IMR-90 (cell line): ENCODE measurements around the gene MYBL2. TPM values are rescaled to one million over a fixed set of nuclear protein-coding genes. Genes with fewer than 3 reads are reported as not detected.

ENCODE experiments used
- ATAC-seq: fragments of 200-7000 bp; cut with Tn5 transposase; 2 replicates; pipeline ENCODE4 v1.9.1; 2020; ENCODE audit warnings: low read depth, mild to moderate bottlenecking, moderate library complexity
- BruUV-seq: library from RNA; stranded (reverse); fragments of 400-500 nt; replicated peaks from 2 replicates; lab custom pipeline; 2021; lab: Mats Ljungman, UMichigan
- CTCF ChIA-PET: fragments of 300-600 bp; formaldehyde crosslinking; extraction: SDS; loops from one replicate; lab custom pipeline; 2021; ENCODE audit warnings: antibody characterized with exemption; lab: Yijun Ruan, JAX
- POLR2A ChIA-PET: fragments of 300-600 bp; sonication (Branson Sonifier 250); formaldehyde crosslinking; loops from one replicate; lab custom pipeline; 2022; ENCODE audit warnings: antibody characterized with exemption; ENCODE audit not compliant: unreplicated experiment; lab: Charles Lee
- DNase-seq: peaks from one replicate; pipeline ENCODE4 v3.0.0; 2013
- H2AFZ ChIP-seq: replicated peaks from 2 replicates; pipeline ENCODE3; 2013; ENCODE audit warnings: low read length, mild to moderate bottlenecking; ENCODE audit not compliant: poor library complexity
- H2AK5ac ChIP-seq: 2 replicates; pipeline ENCODE4 v1.6.1; 2013; ENCODE audit warnings: low read depth, low read length, inconsistent platforms
- H2AK9ac ChIP-seq: replicated peaks from 2 replicates; pipeline ENCODE3; 2013; ENCODE audit warnings: mild to moderate bottlenecking, low read depth, low read length, moderate library complexity; ENCODE audit not compliant: poor library complexity
- H2BK120ac ChIP-seq: 2 replicates; pipeline ENCODE4 v1.6.1; 2013; ENCODE audit warnings: low read depth, low read length, inconsistent platforms
- H2BK15ac ChIP-seq: 3 replicates; pipeline ENCODE4 v1.6.1; 2013; ENCODE audit warnings: low read depth, low read length, inconsistent platforms
- H2BK20ac ChIP-seq: 2 replicates; pipeline ENCODE4 v1.6.1; 2013; ENCODE audit warnings: low read depth, mild to moderate bottlenecking, inconsistent platforms, low read length, moderate library complexity
- H2BK5ac ChIP-seq: 2 replicates; pipeline ENCODE4 v1.6.1; 2013; ENCODE audit warnings: mild to moderate bottlenecking, low read depth, low read length, inconsistent platforms; ENCODE audit not compliant: poor library complexity, severe bottlenecking
- H3K14ac ChIP-seq: replicated peaks from 2 replicates; pipeline ENCODE4 v1.6.1; 2013; ENCODE audit warnings: low read depth, low read length, inconsistent platforms
- H3K18ac ChIP-seq: 2 replicates; pipeline ENCODE4 v1.6.1; 2013; ENCODE audit warnings: low read depth, low read length, control low read depth
- H3K23ac ChIP-seq: 2 replicates; pipeline ENCODE4 v1.6.1; 2013; ENCODE audit warnings: low read depth, low read length, inconsistent platforms
- H3K27ac ChIP-seq: 2 replicates; pipeline ENCODE4 v1.5.1; 2013; ENCODE audit warnings: mild to moderate bottlenecking, control low read depth, low read length; ENCODE audit not compliant: insufficient read depth
- H3K27me3 ChIP-seq: 2 replicates; pipeline ENCODE4 v1.6.1; 2013; ENCODE audit warnings: low read length; ENCODE audit not compliant: control insufficient read depth, insufficient read depth
- H3K36me3 ChIP-seq: 2 replicates; pipeline ENCODE4 v1.6.1; 2013; ENCODE audit warnings: low read length, mixed read lengths; ENCODE audit not compliant: control insufficient read depth, insufficient read depth
- H3K4ac ChIP-seq: 2 replicates; pipeline ENCODE4 v1.6.1; 2013; ENCODE audit warnings: low read depth, low read length, inconsistent platforms
- H3K4me1 ChIP-seq: 2 replicates; pipeline ENCODE4 v1.6.1; 2013; ENCODE audit warnings: low read length, mixed read lengths; ENCODE audit not compliant: control insufficient read depth, insufficient read depth
- H3K4me2 ChIP-seq: 2 replicates; pipeline ENCODE4 v1.6.1; 2013; ENCODE audit warnings: low read depth, mild to moderate bottlenecking, control low read depth, low read length, moderate library complexity
- H3K4me3 ChIP-seq: 2 replicates; pipeline ENCODE4 v1.5.1; 2013; ENCODE audit warnings: low read depth, mild to moderate bottlenecking, control low read depth, low read length, moderate library complexity; ENCODE audit not compliant: insufficient read depth
- H3K56ac ChIP-seq: 2 replicates; pipeline ENCODE4 v1.6.1; 2013; ENCODE audit warnings: low read length, inconsistent platforms; ENCODE audit not compliant: insufficient read depth; ENCODE audit errors: extremely low read depth
- H3K79me1 ChIP-seq, 2 experiments: 2 replicates each; pipeline ENCODE4 v1.6.1; 2013; ENCODE audit warnings: low read length in 2 of 2, inconsistent platforms in 1 of 2, low read depth in 1 of 2
- H3K9ac ChIP-seq: 2 replicates; pipeline ENCODE4 v1.6.1; 2013; ENCODE audit warnings: low read depth, low read length, control low read depth
- H3K9me1 ChIP-seq: 2 replicates; pipeline ENCODE4 v1.6.1; 2013; ENCODE audit warnings: low read length, inconsistent platforms; ENCODE audit not compliant: insufficient read depth
- H3K9me3 ChIP-seq: 2 replicates; pipeline ENCODE4 v1.6.1; 2013; ENCODE audit warnings: low read length; ENCODE audit not compliant: control insufficient read depth, insufficient read depth
- H4K20me1 ChIP-seq: 2 replicates; pipeline ENCODE4 v1.6.1; 2013; ENCODE audit warnings: low read length, inconsistent platforms; ENCODE audit not compliant: insufficient read depth
- H4K5ac ChIP-seq: 2 replicates; pipeline ENCODE4 v1.6.1; 2013; ENCODE audit warnings: mild to moderate bottlenecking, low read depth, low read length, control low read depth
- H4K8ac ChIP-seq, 2 experiments: 2 replicates each; pipeline ENCODE4 v1.6.1; 2013; ENCODE audit warnings: low read depth in 2 of 2, low read length in 2 of 2, control low read depth in 1 of 2, inconsistent platforms in 1 of 2
- H4K91ac ChIP-seq: 2 replicates; pipeline ENCODE4 v1.6.1; 2013; ENCODE audit warnings: low read depth, low read length, inconsistent platforms; ENCODE audit not compliant: insufficient read depth
- BHLHE40 ChIP-seq: fragments of 150-350 bp; IDR thresholded peaks from 2 replicates; pipeline ENCODE4 v1.6.1; 2016; ENCODE audit warnings: mild to moderate bottlenecking, low read depth, low read length
- CEBPB ChIP-seq: IDR thresholded peaks from 2 replicates; pipeline ENCODE4 v1.6.1; 2012; ENCODE audit warnings: low read depth, low read length, improper control_type of control experiment
- CHD1 ChIP-seq: IDR thresholded peaks from 2 replicates; pipeline ENCODE4 v1.6.1; 2012; ENCODE audit warnings: low read depth, low read length, improper control_type of control experiment
- ELK1 ChIP-seq: fragments of 150-350 bp; IDR thresholded peaks from 2 replicates; pipeline ENCODE4 v1.6.1; 2016; ENCODE audit warnings: low read depth, mild to moderate bottlenecking, low read length, moderate library complexity, borderline replicate concordance
- FOS ChIP-seq: fragments of 150-350 bp; IDR thresholded peaks from 2 replicates; pipeline ENCODE4 v1.6.1; 2016; ENCODE audit warnings: low read depth, low read length
- MAFK ChIP-seq: IDR thresholded peaks from 2 replicates; pipeline ENCODE4 v1.6.1; 2012; ENCODE audit warnings: low read depth, low read length, improper control_type of control experiment
- MAZ ChIP-seq: IDR thresholded peaks from 2 replicates; pipeline ENCODE4 v1.6.1; 2012; ENCODE audit warnings: low read depth, mild to moderate bottlenecking, low read length, improper control_type of control experiment, moderate library complexity, borderline replicate concordance
- MXI1 ChIP-seq: IDR thresholded peaks from 2 replicates; pipeline ENCODE4 v1.6.1; 2012; ENCODE audit warnings: low read depth, mild to moderate bottlenecking, low read length, moderate library complexity, borderline replicate concordance
- NFE2L2 ChIP-seq: fragments of 150-350 bp; IDR thresholded peaks from 2 replicates; pipeline ENCODE4 v1.6.1; 2016; ENCODE audit warnings: low read depth, mild to moderate bottlenecking, low read length
- POLR2A ChIP-seq: IDR thresholded peaks from 2 replicates; pipeline ENCODE4 v1.6.1; 2012; ENCODE audit warnings: mild to moderate bottlenecking, low read depth, low read length
- RAD21 ChIP-seq: IDR thresholded peaks from 2 replicates; pipeline ENCODE4 v1.6.1; 2012; ENCODE audit warnings: low read length, improper control_type of control experiment
- RCOR1 ChIP-seq: IDR thresholded peaks from 2 replicates; pipeline ENCODE4 v1.6.1; 2012; ENCODE audit warnings: mild to moderate bottlenecking, low read length, improper control_type of control experiment; ENCODE audit not compliant: insufficient replicate concordance
- RFX5 ChIP-seq: IDR thresholded peaks from 2 replicates; pipeline ENCODE4 v1.8.0; 2012; ENCODE audit warnings: low read depth, mild to moderate bottlenecking, low read length, moderate library complexity
- SMC3 ChIP-seq: fragments of 150-350 bp; IDR thresholded peaks from 2 replicates; pipeline ENCODE4 v1.6.1; 2016; ENCODE audit warnings: low read depth, mild to moderate bottlenecking, antibody characterized with exemption, low read length, moderate library complexity
- WGBS, 2 experiments: methylation state at CpG; one replicate each; pipeline versions ENCODE4 v1.1.5 to v1.1.7; 2013; ENCODE audit warnings: missing lambda C conversion rate in 2 of 2; ENCODE audit not compliant: insufficient read length in 1 of 2; ENCODE audit errors: extremely low coverage in 2 of 2; 5-methylcytosine and 5-hydroxymethylcytosine counted together
- dilution Hi-C: fragments of 300-500 bp; cut with HindIII; formaldehyde crosslinking; loops from one replicate; pipeline ENCODE4 v1.14.3; 2018; ENCODE audit warnings: low sequenced_read_pairs; ENCODE audit not compliant: unreplicated experiment
- in situ Hi-C: fragments of 300-500 bp; cut with MboI; formaldehyde crosslinking; loops from 3 replicates; pipeline ENCODE4 v1.14.3; 2019; ENCODE audit warnings: low sequenced_read_pairs, inconsistent platforms, mixed read lengths
- intact Hi-C: fragments of 100-400 bp; cut with micrococcal nuclease; formaldehyde crosslinking; loops from 2 replicates; pipeline ENCODE4 v1.10.0; 2022
- polyA plus RNA-seq, 3 experiments: library from polyadenylated mRNA; depleted of rRNA; stranded (reverse); fragments of >200 nt; gene quantifications; 2 replicates each; pipeline ENCODE4 v1.2.3, GENCODE V29; 2012; ENCODE audit warnings: low replicate concordance in 1 of 3
- total RNA-seq: library from RNA; depleted of rRNA; stranded (reverse); fragments of >200 nt; gene quantifications from 2 replicates; pipeline ENCODE4 v1.2.3, GENCODE V29; 2012
- TF ChIP-seq, protein P1 (sequence below): conservative IDR thresholded peaks from 2 replicates; pipeline ENCODE4 v1.5.1; 2012; ENCODE audit warnings: mild to moderate bottlenecking, low read depth, low read length, improper control_type of control experiment
- TF ChIP-seq, protein P2 (sequence below): fragments of 150-350 bp; IDR thresholded peaks from 2 replicates; pipeline ENCODE4 v1.6.1; 2017; ENCODE audit warnings: mild to moderate bottlenecking, antibody characterized with exemption, low read length, low read depth

Gene MYBL2
- total and polyA plus RNA-seq, 2 of the 4 experiments (the other 2 are of a cell fraction), result 12.4 to 23.1 TPM

GRCh38 chr20:43726333-43726732 lies 59.4 kb downstream of the MYBL2 start:
- no peak overlapping the region for H4K8ac ChIP-seq
- CTCF ChIA-PET, result interaction anchor here (1.4 kb wide), 1 partner anchor 34 kb away, joined by 5 read pairs; no protein-coding TSS in a partner anchor
- 0 out of 2 replicates have a peak overlapping the region, but pooled peaks have one; percentile 29 for H2AK5ac ChIP-seq
- H3K18ac ChIP-seq, result peak overlapping the region; percentile 61
- no peak overlapping the region for H3K4me2 ChIP-seq
- H3K56ac ChIP-seq, result no peak overlapping the region
- H2BK20ac ChIP-seq, result no peak overlapping the region
- no peak overlapping the region; the same call in 1 of the 2 replicates for H2BK120ac ChIP-seq
- no peaks in the 10 kb centered on the region for H3K27me3 ChIP-seq
- H3K36me3 ChIP-seq, result no peaks in the 10 kb centered on the region
- intact Hi-C loops, result no loop called here
- DNase-seq, result no peak
- H3K79me1 ChIP-seq, result no peaks in the 10 kb centered on the region
- H3K4me3 ChIP-seq, result no peak overlapping the region
- H3K9ac ChIP-seq, result no peak overlapping the region
- H3K4ac ChIP-seq, result no peak overlapping the region; the same call in 1 of the 2 replicates
- ATAC-seq, result no peak
- H3K23ac ChIP-seq, result no peak overlapping the region
- TF ChIP-seq, protein P1, sequence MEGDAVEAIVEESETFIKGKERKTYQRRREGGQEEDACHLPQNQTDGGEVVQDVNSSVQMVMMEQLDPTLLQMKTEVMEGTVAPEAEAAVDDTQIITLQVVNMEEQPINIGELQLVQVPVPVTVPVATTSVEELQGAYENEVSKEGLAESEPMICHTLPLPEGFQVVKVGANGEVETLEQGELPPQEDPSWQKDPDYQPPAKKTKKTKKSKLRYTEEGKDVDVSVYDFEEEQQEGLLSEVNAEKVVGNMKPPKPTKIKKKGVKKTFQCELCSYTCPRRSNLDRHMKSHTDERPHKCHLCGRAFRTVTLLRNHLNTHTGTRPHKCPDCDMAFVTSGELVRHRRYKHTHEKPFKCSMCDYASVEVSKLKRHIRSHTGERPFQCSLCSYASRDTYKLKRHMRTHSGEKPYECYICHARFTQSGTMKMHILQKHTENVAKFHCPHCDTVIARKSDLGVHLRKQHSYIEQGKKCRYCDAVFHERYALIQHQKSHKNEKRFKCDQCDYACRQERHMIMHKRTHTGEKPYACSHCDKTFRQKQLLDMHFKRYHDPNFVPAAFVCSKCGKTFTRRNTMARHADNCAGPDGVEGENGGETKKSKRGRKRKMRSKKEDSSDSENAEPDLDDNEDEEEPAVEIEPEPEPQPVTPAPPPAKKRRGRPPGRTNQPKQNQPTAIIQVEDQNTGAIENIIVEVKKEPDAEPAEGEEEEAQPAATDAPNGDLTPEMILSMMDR, result no peak
- TF ChIP-seq BHLHE40 (no peak), POLR2A (no peak), NFE2L2 (no peak), SMC3 (no peak), MXI1 (no peak), FOS (no peak), RFX5 (no peak), MAFK (no peak), MAZ (no peak), CEBPB (no peak), CHD1 (no peak), ELK1 (no peak), RAD21 (no peak), RCOR1 (no peak)
- TF ChIP-seq, protein P2, sequence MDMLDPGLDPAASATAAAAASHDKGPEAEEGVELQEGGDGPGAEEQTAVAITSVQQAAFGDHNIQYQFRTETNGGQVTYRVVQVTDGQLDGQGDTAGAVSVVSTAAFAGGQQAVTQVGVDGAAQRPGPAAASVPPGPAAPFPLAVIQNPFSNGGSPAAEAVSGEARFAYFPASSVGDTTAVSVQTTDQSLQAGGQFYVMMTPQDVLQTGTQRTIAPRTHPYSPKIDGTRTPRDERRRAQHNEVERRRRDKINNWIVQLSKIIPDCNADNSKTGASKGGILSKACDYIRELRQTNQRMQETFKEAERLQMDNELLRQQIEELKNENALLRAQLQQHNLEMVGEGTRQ, result no peak
- no peak overlapping the region for H4K91ac ChIP-seq
- no peak overlapping the region for H3K27ac ChIP-seq
- H2BK15ac ChIP-seq, result no peak overlapping the region
- in situ Hi-C loops, result no loop called here
- peaks cover 16% of the 10 kb centered on the region for H3K4me1 ChIP-seq
- 76% methylated on average over 5 of the region's 10 CpGs; no CpG with 5 or more reads in 1 of the 2 experiments for WGBS, 2 experiments
- peak overlapping the region; percentile 22; the same call in 1 of the 2 replicates for H3K14ac ChIP-seq
- POLR2A ChIA-PET, result no interaction called here
- H3K9me1 ChIP-seq, result peaks cover 3% of the 10 kb centered on the region
- dilution Hi-C loops, result no loop called here
- no peaks in the 10 kb centered on the region for H3K9me3 ChIP-seq
- H4K20me1 ChIP-seq, result 0 out of 2 replicates have a peak, but pooled peaks cover 2% of the 10 kb centered on the region
- no peak overlapping the region for H4K5ac ChIP-seq
- no TSS peak for BruUV-seq
- H2AK9ac ChIP-seq, result no peak overlapping the region
- no peak overlapping the region for H2AFZ ChIP-seq
- no peak overlapping the region for H2BK5ac ChIP-seq
